GDM1 (cell line): Measurements from ENCODE around the gene SETBP1.

Experiments
- DNase-seq: peaks from one replicate; lab custom pipeline; 2025; lab: John Stamatoyannopoulos, UW

SETBP1 gene

DNA sequence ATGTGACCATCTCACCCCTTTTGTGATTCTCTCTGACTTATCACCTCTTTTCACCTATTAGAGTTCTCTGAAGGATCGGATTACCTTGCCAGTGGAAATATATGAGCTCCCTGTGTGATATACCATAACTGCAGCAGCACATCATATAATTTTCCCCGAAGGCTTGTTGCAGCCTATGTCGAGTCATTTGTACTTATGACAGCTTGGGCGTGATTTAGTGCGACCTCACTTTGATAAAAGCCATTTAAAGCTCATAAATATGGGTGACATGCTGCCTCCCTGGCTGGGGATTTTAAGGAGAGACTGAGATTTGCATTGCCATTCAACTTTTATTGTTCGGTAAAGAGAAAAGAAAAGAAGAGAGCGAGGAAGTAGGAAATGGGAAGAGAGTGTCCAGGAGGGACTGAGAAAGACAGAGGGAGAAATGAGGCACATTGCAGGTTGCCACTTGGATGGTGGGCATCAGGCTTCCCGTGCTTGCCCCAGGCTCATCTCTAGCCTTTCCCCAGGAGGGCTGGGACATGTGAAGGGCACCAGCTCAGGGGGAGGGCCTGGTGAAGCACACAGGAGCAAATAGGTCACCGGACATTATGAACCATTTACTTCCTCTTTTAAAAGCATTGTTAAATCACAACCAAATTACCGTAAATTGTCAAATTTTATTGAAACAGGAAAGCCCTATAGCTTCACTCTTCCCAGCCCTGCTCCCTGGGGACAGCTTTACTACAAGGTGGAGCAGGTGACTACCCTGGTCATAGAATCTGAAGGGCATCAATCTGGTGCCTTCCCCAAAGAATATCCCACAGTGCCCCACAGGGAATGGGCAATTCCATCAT lies 161.3 kb downstream of the SETBP1 start:
- DNase-seq, result no peak

DNA sequence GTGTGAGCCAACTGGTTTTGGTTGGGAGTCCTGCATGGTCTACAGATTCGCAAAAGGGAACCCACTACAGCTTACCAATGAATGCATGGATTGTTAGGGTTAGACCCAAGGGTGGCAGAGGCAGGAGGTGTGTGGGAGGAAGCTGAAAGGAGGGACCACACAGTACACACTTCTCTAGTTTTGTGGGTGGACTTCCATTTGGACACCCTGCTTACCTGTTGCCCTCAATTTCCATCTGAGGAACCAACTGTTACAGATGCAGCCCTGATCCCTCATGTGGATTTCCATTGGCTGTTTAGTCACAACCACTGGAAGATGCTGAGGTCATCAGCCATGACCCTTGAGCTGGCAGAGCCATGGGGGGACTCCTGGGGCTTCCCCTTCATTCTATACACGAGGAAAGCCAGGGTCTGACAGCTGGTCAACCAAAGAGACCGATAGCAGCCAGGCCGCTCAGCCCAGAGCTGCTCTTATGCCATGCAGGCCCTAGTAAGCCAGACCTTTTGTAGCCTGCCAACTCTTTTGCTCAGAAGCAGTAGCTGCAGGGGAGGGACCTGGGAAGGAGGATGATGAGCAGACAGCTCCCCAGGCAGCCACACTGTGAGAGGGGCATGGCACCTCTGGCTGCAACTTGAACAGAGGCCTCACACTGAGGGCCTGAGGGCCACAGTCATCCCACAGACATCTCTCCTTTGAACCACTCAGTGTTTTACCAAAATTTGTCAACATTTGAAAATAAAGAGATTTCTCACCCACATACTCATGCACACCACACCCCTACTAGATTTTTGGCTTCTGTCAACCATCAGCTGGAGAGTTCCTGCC lies 162.1 kb downstream of the SETBP1 start:
- no peak for DNase-seq

DNA sequence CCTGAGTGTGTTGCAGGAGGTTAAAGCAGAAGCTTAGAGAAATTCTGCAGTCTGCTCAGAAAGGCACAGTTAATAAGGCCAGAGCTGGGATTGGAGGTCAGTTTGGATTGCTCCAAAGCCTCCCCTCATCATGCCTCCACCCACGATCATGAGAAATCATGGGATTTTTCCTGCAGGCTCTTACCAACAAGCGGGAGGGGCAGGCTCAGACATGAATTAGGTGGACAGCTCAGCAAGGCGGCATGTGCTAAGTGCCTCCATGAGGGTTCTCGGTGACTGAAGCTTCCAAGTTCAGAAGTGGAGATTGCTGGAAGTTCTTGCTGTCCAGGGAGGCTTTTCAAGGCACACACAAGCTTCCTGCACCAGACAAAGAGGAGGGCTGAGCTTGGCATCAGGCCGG lies 163.8 kb downstream of the SETBP1 start:
- no peak for DNase-seq

DNA sequence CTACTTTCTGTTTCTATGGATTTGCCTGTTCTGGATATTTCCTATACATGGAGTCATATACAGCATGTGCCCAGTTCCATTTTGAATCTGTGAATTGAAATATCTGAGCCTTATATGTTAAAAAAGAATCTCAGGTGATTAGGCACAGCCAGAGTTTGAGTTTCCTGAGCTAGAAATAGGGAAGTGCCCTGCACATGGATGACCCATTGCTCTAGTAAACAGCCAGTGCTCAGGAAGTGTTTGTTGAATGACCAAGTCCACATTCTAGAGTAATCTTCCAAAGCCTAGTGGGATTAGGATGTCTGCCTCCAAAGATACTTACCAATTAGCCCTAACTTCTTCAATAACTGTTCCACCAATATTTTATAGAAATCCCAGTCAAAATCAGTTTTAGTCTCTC lies 165.8 kb downstream of the SETBP1 start:
- no peak for DNase-seq

DNA sequence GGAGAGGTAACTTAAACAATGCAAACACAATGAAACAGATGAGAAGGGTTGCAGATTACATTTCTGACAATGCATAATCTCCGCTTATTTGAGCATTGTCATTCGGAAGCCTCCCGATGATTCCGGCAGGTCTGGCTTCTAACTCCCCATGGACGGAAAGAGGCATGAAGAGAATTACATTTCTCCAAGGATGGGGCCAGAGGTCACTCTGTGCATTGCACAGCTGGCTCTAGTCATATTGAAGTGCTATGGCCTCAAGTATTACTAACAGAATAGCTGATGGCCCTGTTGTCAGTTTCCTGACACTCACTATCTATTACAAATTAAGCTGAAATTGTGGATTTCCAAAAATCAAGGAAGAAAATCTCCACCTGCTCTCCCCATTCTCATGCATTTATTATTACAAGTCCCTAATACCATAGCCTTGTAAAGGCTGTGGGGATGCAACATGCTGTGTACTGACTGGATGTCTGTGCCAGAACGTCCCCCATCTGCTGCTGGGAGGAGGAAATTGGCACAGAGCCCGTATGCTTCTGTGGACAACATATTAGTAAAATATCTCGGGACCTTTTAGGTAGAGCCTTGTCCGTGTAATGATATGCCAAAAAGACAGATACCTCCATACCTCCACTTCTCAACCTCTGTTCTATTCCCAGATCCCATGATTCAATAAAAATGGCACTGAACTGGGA lies 168.1 kb downstream of the SETBP1 start:
- no peak for DNase-seq

DNA sequence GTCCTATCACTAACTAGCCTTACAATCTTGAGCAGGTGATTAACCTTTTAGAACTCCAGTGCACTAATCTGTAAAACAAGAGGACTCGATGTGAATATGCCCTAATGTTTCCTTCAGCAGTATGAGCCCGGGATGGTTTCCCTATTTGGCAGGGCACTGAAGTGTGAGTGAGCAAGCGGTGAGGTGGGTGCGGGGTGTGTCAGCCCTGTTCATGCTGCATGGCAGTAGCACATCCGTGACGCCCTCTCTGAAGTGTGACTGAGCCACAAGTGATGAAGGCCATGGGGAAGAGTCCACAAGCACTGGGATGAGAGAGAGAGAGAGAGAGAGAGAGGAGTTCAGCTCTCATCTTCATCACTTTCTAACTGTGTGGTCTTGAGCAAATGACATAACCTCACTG lies 168.7 kb downstream of the SETBP1 start:
- DNase-seq, result no peak

DNA sequence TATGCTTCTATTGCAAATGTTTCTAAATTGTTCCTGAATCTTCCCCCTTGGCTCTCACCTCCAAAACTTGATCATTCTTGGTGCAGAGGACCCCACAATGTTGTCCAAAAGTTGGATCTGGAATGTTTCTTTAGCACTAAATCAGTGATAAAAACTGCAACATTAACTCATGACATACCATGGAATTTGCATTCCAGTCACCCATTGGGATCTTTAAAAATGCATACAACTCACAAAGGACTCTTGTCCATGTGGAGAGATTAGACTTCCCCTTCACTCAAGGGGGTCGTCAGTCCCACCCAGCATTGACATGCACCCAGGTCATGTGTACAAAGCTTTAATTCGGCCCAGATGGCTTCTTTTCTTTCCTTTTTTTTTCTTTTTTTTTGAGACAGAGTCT lies 169.3 kb downstream of the SETBP1 start:
- DNase-seq, result no peak

DNA sequence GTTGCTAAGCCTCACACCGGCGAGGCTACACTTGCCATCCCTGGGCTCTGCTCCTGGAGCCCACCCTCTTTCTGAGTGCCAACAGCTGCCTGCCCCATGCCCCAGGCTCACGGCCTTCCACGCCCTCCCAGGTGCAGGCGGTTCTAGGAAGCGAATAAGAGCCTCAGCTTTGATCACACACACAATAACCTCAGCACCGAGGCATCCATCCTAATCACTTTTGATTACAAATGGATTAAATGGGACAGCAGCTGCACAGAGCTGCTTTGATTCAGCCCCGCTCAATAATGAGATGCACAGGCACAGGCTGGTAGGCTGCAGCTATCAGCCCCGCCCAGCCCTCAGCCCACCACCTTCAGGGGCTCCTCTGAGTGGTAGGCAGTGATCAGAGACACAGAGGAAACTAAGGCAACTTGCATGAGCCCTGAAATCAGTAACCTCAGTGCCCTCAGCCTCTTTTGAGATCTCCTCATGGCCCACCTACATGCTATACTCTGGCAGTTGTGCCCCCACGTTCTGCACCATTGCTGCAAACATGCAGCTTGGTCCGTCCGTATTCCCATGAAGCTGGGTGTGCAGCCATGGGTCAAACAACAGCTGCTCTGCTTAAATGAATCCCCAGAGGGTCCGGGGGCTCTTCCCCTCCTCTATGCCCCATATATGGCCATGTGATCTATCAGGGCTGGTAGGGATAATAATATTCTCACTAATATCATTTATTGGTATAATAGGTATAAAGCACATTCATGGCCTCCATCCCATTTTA lies 171.4 kb downstream of the SETBP1 start:
- no peak for DNase-seq

DNA sequence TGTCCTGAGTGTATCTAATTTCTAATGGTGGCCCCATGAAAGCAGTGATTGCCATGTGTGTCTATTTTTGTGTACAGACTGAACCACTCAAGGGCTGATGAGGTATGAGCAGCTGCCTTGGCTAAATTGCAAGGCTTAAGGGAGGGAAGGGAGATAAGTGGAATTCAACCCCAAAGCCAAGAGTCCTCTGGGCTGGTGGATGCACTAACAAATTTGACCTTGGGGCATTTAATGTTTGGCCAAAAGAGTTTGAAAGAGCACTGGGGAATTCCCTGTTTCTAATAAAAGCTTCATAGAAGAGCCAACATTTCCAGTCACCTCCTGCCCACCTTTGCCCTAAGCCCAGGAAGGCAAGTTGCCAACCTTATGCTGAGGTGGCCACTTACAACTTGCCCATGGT lies 172.1 kb downstream of the SETBP1 start:
- no peak for DNase-seq

DNA sequence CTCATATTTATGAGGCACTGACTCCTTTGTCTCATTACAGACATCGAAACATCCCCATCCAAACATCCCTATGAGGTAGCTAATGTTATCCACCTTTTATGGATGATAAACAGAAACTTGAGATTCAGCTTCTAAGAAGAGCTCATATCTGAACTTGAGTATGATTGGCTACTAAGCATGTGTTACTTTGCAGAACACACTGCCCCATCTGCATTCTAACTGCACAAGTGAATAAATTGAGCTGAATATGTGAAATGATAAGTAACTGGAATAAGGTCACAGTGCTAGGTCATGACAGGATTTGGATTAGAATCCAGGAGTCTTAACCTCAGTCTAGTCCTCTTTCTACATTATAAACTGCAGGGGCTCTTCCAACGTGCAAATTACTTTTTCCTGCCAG lies 172.7 kb downstream of the SETBP1 start:
- DNase-seq, result no peak

DNA sequence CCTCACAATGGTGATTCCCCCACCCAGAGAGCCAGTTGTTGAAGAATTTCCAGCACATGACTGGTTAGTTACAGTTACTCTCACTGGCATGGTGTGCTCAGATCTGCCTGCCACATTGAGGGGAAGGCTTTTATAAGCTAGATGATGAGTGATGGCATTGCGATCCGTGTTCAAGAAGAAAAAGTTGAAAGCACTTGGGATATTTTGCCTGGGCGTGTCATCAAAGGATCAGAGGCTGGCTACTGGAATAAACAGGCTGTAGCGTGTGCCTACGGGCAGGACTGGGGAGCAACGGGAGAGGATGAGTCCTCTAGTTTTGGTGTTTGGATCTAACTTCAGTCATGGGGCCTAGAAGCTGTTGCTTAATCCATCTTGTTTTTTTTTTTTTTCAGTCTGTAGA lies 175.0 kb downstream of the SETBP1 start:
- DNase-seq, result no peak

DNA sequence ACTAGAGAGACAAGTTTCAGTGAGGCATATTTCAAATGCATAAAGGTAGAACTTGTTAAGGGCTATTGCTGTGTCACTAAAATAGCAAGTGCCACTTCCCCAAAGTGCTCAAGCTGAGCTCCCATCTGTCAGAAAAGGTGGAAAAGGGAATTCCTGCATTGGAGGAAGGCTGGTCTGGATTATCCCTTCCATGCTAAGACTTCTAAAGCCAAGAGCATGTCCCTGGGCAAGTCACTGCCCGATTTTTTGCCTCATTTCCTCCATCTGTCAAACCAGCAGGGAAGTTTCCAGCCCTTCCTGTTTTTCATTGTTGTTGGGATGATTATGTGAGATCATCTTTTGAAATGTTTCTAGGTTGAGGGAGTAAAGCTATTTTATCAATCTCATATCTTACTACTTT lies 175.5 kb downstream of the SETBP1 start:
- DNase-seq, result no peak

DNA sequence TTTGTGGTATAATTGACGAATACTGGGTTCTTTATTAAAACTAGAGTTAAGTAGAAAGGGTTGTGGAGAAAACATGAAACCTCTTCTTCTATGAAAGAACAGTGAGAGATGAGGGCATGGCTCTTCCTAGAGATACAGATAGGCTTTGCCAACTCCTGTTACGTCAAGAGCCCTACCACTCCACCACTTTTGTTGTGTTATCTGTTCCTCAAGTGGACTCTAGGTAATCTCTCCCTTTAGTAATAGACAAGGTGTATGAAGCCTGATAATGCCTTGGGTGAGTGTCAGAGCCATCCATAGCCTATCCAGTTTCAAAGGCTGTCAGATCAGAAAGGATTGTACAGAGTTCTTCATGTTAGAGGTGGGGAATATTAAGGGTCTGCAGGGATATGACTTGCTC lies 176.4 kb downstream of the SETBP1 start:
- no peak for DNase-seq

DNA sequence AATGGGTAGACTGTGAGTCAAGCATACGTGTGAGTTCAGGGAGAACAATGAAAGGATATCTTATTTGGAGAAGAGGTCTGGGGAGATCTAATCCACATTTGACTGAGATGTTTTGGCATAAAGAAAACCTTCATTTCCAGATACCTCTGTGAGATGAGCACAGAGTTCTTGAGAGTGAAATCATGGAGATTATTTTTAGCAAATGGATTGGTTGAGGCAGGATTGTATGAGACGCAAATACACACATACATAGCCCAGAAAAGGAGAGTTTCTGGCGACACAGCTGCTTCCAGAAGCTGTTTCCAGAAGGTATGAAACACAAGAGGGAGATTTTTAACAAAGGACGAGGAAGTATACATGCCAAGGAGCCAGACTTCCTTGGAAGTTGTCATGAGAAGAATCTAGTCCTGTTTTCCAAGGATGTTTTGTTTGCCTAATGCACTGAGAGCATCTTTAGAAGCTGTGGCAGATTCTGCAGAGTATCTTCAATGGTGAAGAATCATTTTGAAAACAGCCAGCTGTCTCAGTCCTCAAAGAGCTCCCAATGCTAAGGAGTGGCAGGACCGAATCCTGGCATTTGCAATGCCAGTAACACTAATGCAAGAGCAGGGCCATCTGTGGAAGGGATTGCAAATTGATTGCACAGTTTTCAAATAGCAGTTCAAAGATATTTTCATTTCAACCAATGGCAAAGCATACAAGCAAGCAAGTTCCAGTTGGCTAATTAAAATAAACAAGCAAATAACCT lies 177.2 kb downstream of the SETBP1 start:
- DNase-seq, result no peak

DNA sequence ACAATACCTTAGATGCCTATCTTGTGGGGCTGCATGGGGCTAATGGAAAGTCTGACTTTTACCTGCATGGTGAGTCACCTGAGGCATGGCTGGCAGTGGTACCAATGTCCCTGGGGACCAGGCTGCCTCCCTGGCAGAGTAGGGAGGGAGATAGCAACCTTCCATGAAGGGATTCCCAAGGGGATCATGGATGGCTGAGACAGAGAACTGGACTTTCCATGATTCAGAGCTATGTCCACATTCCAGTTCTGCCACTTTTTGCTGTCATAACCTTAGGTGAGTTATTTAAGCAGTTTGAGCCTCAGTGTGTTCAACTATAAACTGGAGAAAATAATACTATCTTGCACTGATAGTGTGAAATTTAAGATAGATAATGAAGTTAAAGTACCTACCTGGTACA lies 178.6 kb downstream of the SETBP1 start:
- DNase-seq, result no peak

DNA sequence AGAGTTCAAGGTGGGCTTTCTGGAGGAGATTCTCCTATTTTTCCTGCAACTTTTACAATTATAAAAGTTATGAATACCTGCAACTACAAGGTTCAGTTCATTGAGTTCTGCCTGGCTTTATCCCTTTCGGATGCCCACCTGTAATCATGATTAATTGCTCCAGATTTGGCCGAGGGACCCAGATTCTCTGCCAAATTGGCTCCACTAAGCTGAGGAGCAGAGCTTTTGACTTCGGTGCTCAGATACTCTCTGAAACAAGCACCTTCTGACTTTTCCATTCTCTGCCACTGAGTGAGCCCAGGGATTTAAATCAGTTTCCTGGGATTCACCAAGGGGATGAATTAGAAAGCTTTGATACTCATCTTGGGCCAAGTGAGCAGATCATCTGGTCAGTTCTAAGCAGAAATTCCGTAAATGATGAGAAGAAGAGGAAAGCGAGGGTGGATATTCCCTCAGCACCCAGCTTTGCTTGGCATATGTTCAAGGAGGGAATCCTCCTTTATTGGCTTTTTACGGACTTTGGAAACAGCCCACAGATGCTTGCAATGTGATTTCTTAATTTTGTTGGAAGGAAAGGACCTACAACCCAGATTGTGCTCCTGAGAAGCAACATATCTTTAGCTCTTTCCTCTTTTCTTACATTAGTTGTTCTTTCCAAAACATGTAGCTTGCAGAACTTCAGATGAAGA lies 179.2 kb downstream of the SETBP1 start:
- DNase-seq, result no peak

DNA sequence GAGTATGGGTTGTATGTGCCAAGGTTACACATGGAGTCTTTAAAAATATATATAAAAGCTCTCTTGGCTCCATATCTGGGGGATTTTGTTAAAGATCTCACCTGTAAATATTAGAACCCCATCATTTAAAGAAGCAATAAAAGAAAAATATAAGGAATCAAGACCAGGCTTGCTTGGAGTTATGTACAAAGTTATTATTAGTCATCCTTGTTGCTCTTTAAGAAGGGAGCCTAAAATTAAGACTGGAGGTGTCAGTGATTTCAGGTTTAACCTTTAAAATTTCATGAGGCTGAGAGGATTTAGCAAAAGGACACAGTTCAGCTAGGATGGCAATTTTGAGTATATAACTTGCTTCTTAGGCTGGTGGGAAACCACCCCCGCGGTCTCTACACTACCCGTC lies 181.4 kb downstream of the SETBP1 start:
- no peak for DNase-seq

DNA sequence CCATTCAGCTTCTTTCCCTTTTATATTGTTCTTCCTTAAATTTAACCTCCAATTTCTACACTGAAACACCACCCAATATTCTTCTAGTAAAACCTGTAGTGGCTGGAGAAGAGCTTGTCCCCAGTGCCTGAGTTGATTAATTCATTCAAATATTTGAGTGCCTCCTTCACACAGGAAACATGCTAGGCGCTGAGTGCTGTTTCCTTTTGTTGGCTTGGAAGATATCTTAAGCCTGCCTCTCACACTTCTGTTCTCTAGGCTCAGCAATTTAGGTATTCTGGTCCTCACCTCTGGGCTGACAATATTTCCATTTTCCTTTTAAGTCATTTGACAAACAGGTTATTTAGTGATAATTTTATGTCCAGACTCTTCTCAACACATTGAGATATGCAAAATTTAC lies 185.4 kb downstream of the SETBP1 start:
- DNase-seq, result no peak

DNA sequence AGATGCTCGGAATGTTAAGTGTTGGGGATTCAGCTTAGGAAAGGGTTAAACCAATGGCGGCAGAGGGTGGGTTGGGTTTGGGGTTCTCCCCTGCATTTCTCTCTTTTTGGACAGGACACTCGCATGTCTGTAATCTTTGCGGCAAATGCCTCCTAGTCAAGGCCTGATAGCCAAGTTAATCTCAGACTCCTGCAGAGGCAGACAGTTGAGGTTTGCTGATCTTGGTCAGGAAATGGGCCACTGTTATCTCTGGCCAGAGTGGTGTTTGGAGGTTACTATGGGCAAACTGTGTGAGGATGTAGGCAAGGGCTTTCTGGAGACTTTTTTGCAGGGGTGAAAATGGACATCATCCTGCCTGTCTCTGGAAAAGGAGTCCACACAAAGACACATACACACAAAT lies 188.8 kb downstream of the SETBP1 start:
- peak; percentile 33 for DNase-seq

DNA sequence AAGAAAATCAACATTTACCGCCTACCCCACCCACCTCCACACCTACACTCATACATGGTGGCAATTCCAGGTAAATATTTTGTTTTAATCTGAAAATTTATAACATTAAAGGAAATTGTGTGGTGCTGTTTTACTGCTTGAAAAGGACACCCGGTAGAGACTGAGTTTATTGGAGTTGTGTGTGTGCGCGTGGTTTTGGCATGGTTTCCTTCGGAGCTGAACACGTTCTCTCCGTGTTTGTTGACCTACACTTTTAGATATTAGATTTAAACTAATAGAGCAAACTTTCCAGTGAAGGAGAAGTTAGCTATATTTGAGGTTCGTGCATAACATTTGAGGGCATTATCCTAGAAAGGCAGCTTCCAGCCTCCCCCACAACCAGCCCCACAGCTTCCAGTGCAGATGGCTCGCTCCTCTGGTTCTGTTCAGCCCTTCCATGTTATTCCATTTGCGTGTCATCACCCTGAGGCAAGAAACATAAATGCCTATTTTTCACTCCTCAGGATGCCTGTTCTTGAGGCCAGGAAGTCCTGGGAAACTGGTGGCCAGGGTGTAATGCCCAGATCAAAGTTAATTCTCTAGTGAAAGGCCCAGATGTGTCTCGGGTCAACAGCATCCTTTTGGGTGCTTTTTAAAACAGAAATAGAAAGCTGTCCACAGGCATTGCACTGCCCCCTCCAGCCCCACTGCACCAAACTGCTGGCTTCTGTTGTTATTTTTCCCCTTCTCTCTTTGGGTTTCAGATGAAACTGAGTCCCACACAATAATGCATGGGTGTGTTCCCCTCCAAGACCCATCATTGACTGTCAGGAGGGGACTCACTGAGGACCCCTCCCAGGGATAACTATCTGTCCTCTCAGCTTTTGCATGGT lies 190.2 kb downstream of the SETBP1 start:
- no peak for DNase-seq
